H1 (cell line): Measurements from ENCODE around the gene KRTAP10-12. TPM values are rescaled to one million over a fixed set of nuclear protein-coding genes. Genes with fewer than 3 reads are reported as not detected.

Experiments
- CTCF ChIA-PET: fragments of 300-600 bp; sonication (Branson Sonifier 250); formaldehyde crosslinking; loops from one replicate; lab custom pipeline; 2021; ENCODE audit not compliant: partially characterized antibody; lab: Charles Lee
- POLR2A ChIA-PET: fragments of 300-600 bp; sonication (Branson Sonifier 250); formaldehyde crosslinking; loops from one replicate; lab custom pipeline; 2021; ENCODE audit warnings: inconsistent platforms; ENCODE audit not compliant: partially characterized antibody; lab: Charles Lee
- DNase-seq, 2 experiments: peaks; one replicate each; pipeline versions ENCODE4 v3.0.0 to v3.0.0-alpha.2; 2010 to 2022; ENCODE audit warnings: low spot score in 2 of 2, low read depth in 1 of 2, mixed read lengths in 1 of 2
- FAIRE-seq: peaks from 2 replicates; lab custom pipeline; 2011; peaks lifted over from hg19 to GRCh38; lab: Jason Lieb, UNC
- H2AFZ ChIP-seq: 2 replicates; pipeline ENCODE4 v1.8.1; 2012; ENCODE audit warnings: low read length, inconsistent platforms
- H2AK5ac ChIP-seq: 2 replicates; pipeline ENCODE4 v1.6.1; 2013; ENCODE audit warnings: low read depth, low read length
- H2BK120ac ChIP-seq: replicated peaks from 2 replicates; pipeline ENCODE3; 2013; ENCODE audit warnings: low read depth, low read length, inconsistent platforms
- H2BK12ac ChIP-seq: 2 replicates; pipeline ENCODE4 v1.6.1; 2013; ENCODE audit warnings: low read depth, low read length
- H2BK15ac ChIP-seq: 2 replicates; pipeline ENCODE4 v1.6.1; 2013; ENCODE audit warnings: low read length
- H2BK20ac ChIP-seq: 2 replicates; pipeline ENCODE4 v1.6.1; 2013; ENCODE audit warnings: low read length
- H2BK5ac ChIP-seq: 2 replicates; pipeline ENCODE4 v1.6.1; 2013; ENCODE audit warnings: low read depth, low read length
- H3K14ac ChIP-seq: 2 replicates; pipeline ENCODE4 v1.6.1; 2013; ENCODE audit warnings: inconsistent platforms; ENCODE audit not compliant: insufficient read length
- H3K18ac ChIP-seq: 2 replicates; pipeline ENCODE4 v1.6.1; 2013; ENCODE audit warnings: low read length; ENCODE audit errors: extremely low read depth
- H3K23ac ChIP-seq: 2 replicates; pipeline ENCODE4 v1.6.1; 2013; ENCODE audit warnings: inconsistent platforms; ENCODE audit not compliant: insufficient read length
- H3K23me2 ChIP-seq: 2 replicates; pipeline ENCODE4 v1.6.1; 2013; ENCODE audit warnings: low read depth, low read length
- H3K27ac ChIP-seq: 2 replicates; pipeline ENCODE4 v1.6.1; 2011; ENCODE audit warnings: low read depth, low read length, inconsistent platforms
- H3K27me3 ChIP-seq, 4 experiments: replicated peaks in 1 of 4; 1 replicate in 1 of 4; 2 replicates in 3 of 4; pipeline versions ENCODE4 v1.6.1 to v1.8.1; 2011 to 2013; ENCODE audit warnings: low read length in 3 of 4, mild to moderate bottlenecking in 3 of 4, inconsistent platforms in 2 of 4, mixed read lengths in 2 of 4, moderate library complexity in 1 of 4; ENCODE audit not compliant: control insufficient read depth in 3 of 4, insufficient read depth in 3 of 4; ENCODE audit errors: extremely low read depth in 1 of 4
- H3K36me3 ChIP-seq, 4 experiments: 2 replicates each; pipeline versions ENCODE4 v1.6.1 to v1.8.1; 2011 to 2013; ENCODE audit warnings: mild to moderate bottlenecking in 4 of 4, low read length in 3 of 4, moderate library complexity in 2 of 4, control low read depth in 1 of 4, inconsistent platforms in 1 of 4; ENCODE audit not compliant: insufficient read depth in 4 of 4, control insufficient read depth in 2 of 4
- H3K4ac ChIP-seq: replicated peaks from 2 replicates; pipeline ENCODE3; 2013; ENCODE audit warnings: low read length, low read depth, mixed read lengths, inconsistent platforms; ENCODE audit not compliant: insufficient read length
- H3K4me1 ChIP-seq, 4 experiments: replicated peaks in 1 of 4; 1 replicate in 1 of 4; 2 replicates in 3 of 4; pipeline versions ENCODE4 v1.6.1 to v1.8.1; 2011 to 2013; ENCODE audit warnings: low read length in 3 of 4, inconsistent platforms in 2 of 4, mixed read lengths in 1 of 4; ENCODE audit not compliant: insufficient read depth in 4 of 4, control insufficient read depth in 3 of 4
- H3K4me2 ChIP-seq, 2 experiments: 2 replicates each; pipeline versions ENCODE4 v1.6.1 to v1.8.1; 2011 to 2013; ENCODE audit warnings: low read depth in 2 of 2, low read length in 2 of 2, control low read depth in 1 of 2, inconsistent platforms in 1 of 2, mild to moderate bottlenecking in 1 of 2; ENCODE audit not compliant: insufficient read depth in 1 of 2
- H3K4me3 ChIP-seq, 4 experiments: fragments of 200-600, 300-600 bp in 1 of 4; sonication (generic), shearing (Covaris generic), sonication (Bioruptor Twin) in 1 of 4; 2 replicates each; pipeline versions ENCODE4 v1.5.1 to v1.8.1; 2011 to 2016; ENCODE audit warnings: low read length in 4 of 4, low read depth in 3 of 4, control low read depth in 2 of 4, inconsistent platforms in 2 of 4, mild to moderate bottlenecking in 2 of 4, mixed read lengths in 1 of 4, moderate library complexity in 1 of 4; ENCODE audit not compliant: insufficient read depth in 2 of 4; ENCODE audit errors: extremely low read depth in 1 of 4
- H3K56ac ChIP-seq: replicated peaks from 2 replicates; pipeline ENCODE3; 2013; ENCODE audit warnings: low read depth, mild to moderate bottlenecking, mixed read lengths, low read length, inconsistent platforms; ENCODE audit not compliant: insufficient read length
- H3K79me1 ChIP-seq: 2 replicates; pipeline ENCODE4 v1.6.1; 2013; ENCODE audit warnings: low read depth, low read length, control low read depth
- H3K79me2 ChIP-seq, 2 experiments: 2 replicates each; pipeline versions ENCODE4 v1.6.1 to v1.8.1; 2012 to 2013; ENCODE audit warnings: low read length in 2 of 2, mild to moderate bottlenecking in 2 of 2, inconsistent platforms in 1 of 2; ENCODE audit not compliant: insufficient read depth in 2 of 2, control insufficient read depth in 1 of 2
- H3K9ac ChIP-seq, 4 experiments: replicated peaks in 1 of 4; 1 replicate in 1 of 4; 2 replicates in 3 of 4; pipeline versions ENCODE4 v1.6.1 to v1.8.1; 2011 to 2013; ENCODE audit warnings: low read depth in 3 of 4, low read length in 3 of 4, control low read depth in 2 of 4, mild to moderate bottlenecking in 2 of 4, moderate library complexity in 2 of 4, inconsistent platforms in 1 of 4; ENCODE audit errors: extremely low read depth in 1 of 4
- H3K9me3 ChIP-seq, 2 experiments: 2 replicates each; pipeline versions ENCODE4 v1.6.1 to v1.8.1; 2012 to 2013; ENCODE audit warnings: mild to moderate bottlenecking in 2 of 2, moderate library complexity in 2 of 2, control low read depth in 1 of 2, inconsistent platforms in 1 of 2, low read depth in 1 of 2, low read length in 1 of 2, mixed read lengths in 1 of 2; ENCODE audit not compliant: insufficient read depth in 2 of 2
- H4K20me1 ChIP-seq, 2 experiments: replicated peaks in 1 of 2; 2 replicates each; pipeline versions ENCODE3 to v1.8.1; 2011 to 2013; ENCODE audit warnings: inconsistent platforms in 2 of 2, low read length in 2 of 2, mild to moderate bottlenecking in 1 of 2; ENCODE audit not compliant: insufficient read depth in 2 of 2, control insufficient read depth in 1 of 2
- H4K5ac ChIP-seq: 2 replicates; pipeline ENCODE4 v1.6.1; 2013; ENCODE audit warnings: low read length, low read depth, mixed read lengths, inconsistent platforms; ENCODE audit not compliant: insufficient read length
- H4K8ac ChIP-seq: 2 replicates; pipeline ENCODE4 v1.8.0; 2013; ENCODE audit warnings: mild to moderate bottlenecking, moderate library complexity, low read length, inconsistent platforms; ENCODE audit not compliant: insufficient read depth; ENCODE audit errors: extremely low read depth
- H4K91ac ChIP-seq: replicated peaks from 2 replicates; pipeline ENCODE3; 2013; ENCODE audit warnings: low read length, mixed read lengths, inconsistent platforms; ENCODE audit not compliant: insufficient read length
- BACH1 ChIP-seq: IDR thresholded peaks from 2 replicates; pipeline ENCODE4 v1.6.1; 2012; ENCODE audit warnings: low read length, improper control_type of control experiment
- CTBP2 ChIP-seq: IDR thresholded peaks from 2 replicates; pipeline ENCODE4 v1.7.0; 2011; ENCODE audit warnings: borderline replicate concordance, mild to moderate bottlenecking, moderate library complexity, mixed read lengths, low read length; ENCODE audit not compliant: insufficient read depth, insufficient read length
- E2F6 ChIP-seq: IDR thresholded peaks from 2 replicates; pipeline ENCODE4 v1.6.1; 2012; ENCODE audit warnings: inconsistent platforms
- MAFK ChIP-seq: IDR thresholded peaks from 2 replicates; pipeline ENCODE4 v1.6.1; 2012; ENCODE audit warnings: low read depth, mild to moderate bottlenecking, improper control_type of control experiment, low read length
- POU5F1 ChIP-seq: IDR thresholded peaks from 2 replicates; pipeline ENCODE4 v1.6.1; 2011; ENCODE audit warnings: low read depth, mild to moderate bottlenecking, low read length, moderate library complexity
- SAP30 ChIP-seq: fragments of 300-600 bp; sonication (generic); IDR thresholded peaks from 2 replicates; pipeline ENCODE4 v1.7.1; 2012; ENCODE audit warnings: low read length, moderate library complexity, mild to moderate bottlenecking, inconsistent platforms; ENCODE audit not compliant: insufficient read depth, insufficient replicate concordance
- SIN3A ChIP-seq, 2 experiments: IDR thresholded peaks in 1 of 2; conservative IDR thresholded peaks in 1 of 2; 2 replicates each; pipeline ENCODE4 v1.6.1; 2011 to 2012; ENCODE audit warnings: low read length in 2 of 2, improper control_type of control experiment in 1 of 2, low read depth in 1 of 2, mild to moderate bottlenecking in 1 of 2
- WGBS, 2 experiments: shearing (Covaris generic) in 1 of 2; methylation state at CpG; one replicate each; pipeline versions ENCODE4 v1.1.6 to v1.1.7; 2013 to 2015; ENCODE audit warnings: low lambda C conversion rate in 2 of 2, mixed read lengths in 2 of 2, inconsistent platforms in 1 of 2, low coverage in 1 of 2, missing lambda C conversion rate in 1 of 2; ENCODE audit not compliant: insufficient replicate concordance in 2 of 2, insufficient coverage in 1 of 2, insufficient read length in 1 of 2; ENCODE audit errors: extremely low coverage in 1 of 2, missing lambda C conversion rate in 1 of 2; 5-methylcytosine and 5-hydroxymethylcytosine counted together
- polyA plus RNA-seq, 7 experiments: library from polyadenylated mRNA; depleted of rRNA in 3 of 7; stranded (reverse) in 5 of 7; unstranded in 2 of 7; fragments of >200 nt in 5 of 7; fragments of 200-250 nt in 2 of 7; gene quantifications; 1 replicate in 5 of 7; 2 replicates in 1 of 7; 4 replicates in 1 of 7; pipeline versions ENCODE4 v1.2.1 to v1.2.3, GENCODE V29; 2011 to 2013; ENCODE audit warnings: missing spikeins in 2 of 7, mixed read lengths in 2 of 7
- total RNA-seq: library from RNA; stranded (reverse); fragmentation: NEBNext Ultra II Directional; extraction: Animal tissue kit (Norgen Biotek cat#: 25700); gene quantifications from 2 replicates; pipeline ENCODE4 v1.2.1, GENCODE V29; 2021

Gene KRTAP10-12
- total and polyA plus RNA-seq, 2 of the 8 experiments (the other 6 are each of a cell fraction or from before 2014, with no cell fraction given) = not detected

GRCh38 chr21:44682580-44683151 lies 14.3 kb upstream of the KRTAP10-12 start:
- ChIA-PET CTCF (interaction anchor here (0.6 to 1.5 kb wide), 3 partner anchors 8 to 894 kb away, joined by 3 read pairs; partner anchors contain the start of gene KRTAP10-12), POLR2A (interaction anchor here (0.7 to 1.5 kb wide), 3 partner anchors 9 to 146 kb away, joined by 3 to 5 read pairs (median 3); no protein-coding TSS in a partner anchor)
- Histone ChIP-seq H3K36me3 (0 out of 8 replicates have a peak, but pooled peaks cover 0 to 1% (median 0%) of the 10 kb centered on the region in 4 experiments), H2BK20ac (no peak overlapping the region), H3K23me2 (no peaks in the 10 kb centered on the region), H2AK5ac (no peak overlapping the region), H4K8ac (no peak overlapping the region), H2BK120ac (no peak overlapping the region), H3K9ac (no peak overlapping the region), H3K23ac (no peak overlapping the region), H3K9me3 (no peaks in the 10 kb centered on the region), H2BK15ac (0 out of 2 replicates have a peak overlapping the region, but pooled peaks have one; percentile 46), H3K18ac (no peak overlapping the region; the same call in 1 of the 2 replicates), H3K14ac (no peak overlapping the region), H4K20me1 (no peaks in the 10 kb centered on the region), H3K4ac (no peak overlapping the region), H2BK12ac (0 out of 2 replicates have a peak overlapping the region, but pooled peaks have one; percentile 27), H3K79me1 (no peaks in the 10 kb centered on the region), H3K4me3 (no peak overlapping the region), H3K56ac (no peak overlapping the region), H2BK5ac (no peak overlapping the region), H3K4me2 (no peak overlapping the region), H3K27ac (no peak overlapping the region), H2AFZ (no peak overlapping the region), H3K27me3 (no peaks in the 10 kb centered on the region), H3K4me1 (peaks cover 5 to 11% (median 8%) of the 10 kb centered on the region in 4 experiments), H3K79me2 (no peaks in the 10 kb centered on the region), H4K5ac (no peak overlapping the region), H4K91ac (no peak overlapping the region)
- no peak for DNase-seq
- WGBS, 2 experiments = 95% methylated on average over 15 of the region's 15 CpGs; no CpG with 5 or more reads in 1 of the 2 experiments
- no peak for FAIRE-seq
- TF ChIP-seq E2F6 = no peak
- peak; percentile 90 for TF ChIP-seq BACH1
- TF ChIP-seq SIN3A (conservative IDR thresholded peaks at IDR 0.05 in 1 of 2, IDR thresholded peaks at IDR 0.05 in 1 of 2; ENCODE audit: low read depth in 1 of 2, low read length in 2 of 2) = no peak
- peak; percentile 10; the same call in 1 of the 2 replicates for TF ChIP-seq MAFK
- no peak for TF ChIP-seq CTBP2
- TF ChIP-seq POU5F1 = no peak
- TF ChIP-seq SAP30 = no peak
